ENCODE data around the gene WNK2. TPM values are rescaled to one million over a fixed set of nuclear protein-coding genes. Genes with fewer than 3 reads are reported as not detected.

The WNK2 gene
- polyA plus RNA-seq, 2 of the 4 experiments (the other 2 are of a cell fraction), result 2.1 to 6.7 TPM

DNA sequence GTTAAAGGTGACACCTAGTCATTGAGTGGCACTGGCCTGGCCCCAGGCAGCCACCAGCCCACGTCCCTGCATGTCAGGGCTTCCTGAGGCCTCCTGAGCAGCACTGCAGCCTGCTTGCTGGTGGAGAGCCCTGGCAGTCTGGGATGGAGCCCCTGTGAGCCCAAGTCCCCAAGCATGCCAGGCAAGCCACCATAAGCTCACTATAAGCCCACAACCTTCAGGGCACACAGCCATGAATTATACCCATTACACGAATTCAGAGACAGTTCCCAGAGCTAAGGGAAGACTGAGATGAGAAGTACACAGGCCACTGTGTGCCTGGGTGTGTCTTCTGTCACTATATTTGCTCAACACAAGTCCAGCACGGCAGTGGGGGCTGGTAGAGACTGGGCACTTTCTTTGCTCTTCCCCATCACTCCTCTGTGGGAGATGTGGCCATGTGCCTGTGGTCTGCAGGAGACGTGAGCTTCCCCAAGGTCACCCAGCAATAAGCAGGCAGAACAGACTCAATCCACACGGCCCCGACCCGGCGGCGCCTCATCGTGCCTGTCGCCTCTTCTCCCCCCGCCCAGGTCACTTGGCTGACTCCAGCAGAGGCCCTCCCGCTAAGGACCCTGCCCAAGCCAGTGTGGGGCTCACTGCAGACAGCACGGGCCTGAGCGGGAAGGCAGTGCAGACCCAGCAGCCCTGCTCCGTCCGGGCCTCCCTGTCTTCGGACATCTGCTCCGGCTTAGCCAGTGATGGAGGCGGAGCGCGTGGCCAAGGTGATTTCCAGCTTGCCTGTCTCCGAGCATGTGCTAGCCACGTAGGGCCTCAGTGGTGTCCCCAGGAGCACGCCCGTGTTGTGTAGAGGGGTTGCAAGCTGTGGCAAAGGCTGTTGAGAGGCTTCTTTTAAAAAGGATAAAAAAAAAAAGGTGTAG lies 114.8 kb downstream of the WNK2 start:
- H3K4me3 ChIP-seq, result no peak overlapping the region
- TF ChIP-seq HEYL (CRISPR knock-in tag; IDR thresholded peaks at IDR 0.05), result no peak
- TF ChIP-seq EHF (CRISPR knock-in tag; IDR thresholded peaks at IDR 0.05), result no peak
- no peak for TF ChIP-seq SREBF2 (IDR thresholded peaks at IDR 0.05)
- TF ChIP-seq MAZ (IDR thresholded peaks at IDR 0.05; ENCODE audit: borderline replicate concordance, low read depth, low read length), result no peak
- TF ChIP-seq ESRRA (IDR thresholded peaks at IDR 0.05; ENCODE audit: borderline replicate concordance, low read length), result no peak
- TF ChIP-seq, protein P1, sequence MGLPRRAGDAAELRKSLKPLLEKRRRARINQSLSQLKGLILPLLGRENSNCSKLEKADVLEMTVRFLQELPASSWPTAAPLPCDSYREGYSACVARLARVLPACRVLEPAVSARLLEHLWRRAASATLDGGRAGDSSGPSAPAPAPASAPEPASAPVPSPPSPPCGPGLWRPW (IDR thresholded peaks at IDR 0.05), result no peak
- TF ChIP-seq EP300 (IDR thresholded peaks at IDR 0.05), result no peak
- no peak for TF ChIP-seq CHD4 (IDR thresholded peaks at IDR 0.05; ENCODE audit: borderline replicate concordance)
- TF ChIP-seq EHMT2 (IDR thresholded peaks at IDR 0.05; ENCODE audit: low read depth), result no peak
- no peak for TF ChIP-seq ZFP36 (IDR thresholded peaks at IDR 0.05; ENCODE audit: borderline replicate concordance, partially characterized antibody)
- TF ChIP-seq, protein P2, sequence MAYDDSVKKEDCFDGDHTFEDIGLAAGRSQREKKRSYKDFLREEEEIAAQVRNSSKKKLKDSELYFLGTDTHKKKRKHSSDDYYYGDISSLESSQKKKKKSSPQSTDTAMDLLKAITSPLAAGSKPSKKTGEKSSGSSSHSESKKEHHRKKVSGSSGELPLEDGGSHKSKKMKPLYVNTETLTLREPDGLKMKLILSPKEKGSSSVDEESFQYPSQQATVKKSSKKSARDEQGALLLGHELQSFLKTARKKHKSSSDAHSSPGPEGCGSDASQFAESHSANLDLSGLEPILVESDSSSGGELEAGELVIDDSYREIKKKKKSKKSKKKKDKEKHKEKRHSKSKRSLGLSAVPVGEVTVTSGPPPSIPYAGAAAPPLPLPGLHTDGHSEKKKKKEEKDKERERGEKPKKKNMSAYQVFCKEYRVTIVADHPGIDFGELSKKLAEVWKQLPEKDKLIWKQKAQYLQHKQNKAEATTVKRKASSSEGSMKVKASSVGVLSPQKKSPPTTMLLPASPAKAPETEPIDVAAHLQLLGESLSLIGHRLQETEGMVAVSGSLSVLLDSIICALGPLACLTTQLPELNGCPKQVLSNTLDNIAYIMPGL (CRISPR knock-in tag; IDR thresholded peaks at IDR 0.05; ENCODE audit: borderline replicate concordance), result no peak
- TF ChIP-seq BHLHE40 (IDR thresholded peaks at IDR 0.05; ENCODE audit: low read depth, low read length), result no peak
- no peak for TF ChIP-seq CEBPB (IDR thresholded peaks at IDR 0.05)
- no peak for TF ChIP-seq CBX2 (IDR thresholded peaks at IDR 0.05; ENCODE audit: borderline replicate concordance, low read depth)
- 83% methylated on average over 19 of the region's 26 CpGs for WGBS (ENCODE audit: missing lambda C conversion rate)
- DNase-seq (ENCODE audit: low read depth in 1 of 2, low spot score in 1 of 2) (no peak), FAIRE-seq (no peak), ATAC-seq (no peak)
- ChIA-PET CTCF (interaction anchor here (0.6 to 2.2 kb wide), 9 partner anchors 13 to 296 kb away, joined by 3 to 9 read pairs (median 5); no protein-coding TSS in a partner anchor), POLR2A (no interaction called here)
- H3K4me2 ChIP-seq, result no peak overlapping the region
- H3K9me3 ChIP-seq, result no peaks in the 10 kb centered on the region
- H3K4me1 ChIP-seq, result peaks cover 4% of the 10 kb centered on the region; the same call in 1 of the 3 replicates
- H3K27ac ChIP-seq, result no peak overlapping the region

DNA sequence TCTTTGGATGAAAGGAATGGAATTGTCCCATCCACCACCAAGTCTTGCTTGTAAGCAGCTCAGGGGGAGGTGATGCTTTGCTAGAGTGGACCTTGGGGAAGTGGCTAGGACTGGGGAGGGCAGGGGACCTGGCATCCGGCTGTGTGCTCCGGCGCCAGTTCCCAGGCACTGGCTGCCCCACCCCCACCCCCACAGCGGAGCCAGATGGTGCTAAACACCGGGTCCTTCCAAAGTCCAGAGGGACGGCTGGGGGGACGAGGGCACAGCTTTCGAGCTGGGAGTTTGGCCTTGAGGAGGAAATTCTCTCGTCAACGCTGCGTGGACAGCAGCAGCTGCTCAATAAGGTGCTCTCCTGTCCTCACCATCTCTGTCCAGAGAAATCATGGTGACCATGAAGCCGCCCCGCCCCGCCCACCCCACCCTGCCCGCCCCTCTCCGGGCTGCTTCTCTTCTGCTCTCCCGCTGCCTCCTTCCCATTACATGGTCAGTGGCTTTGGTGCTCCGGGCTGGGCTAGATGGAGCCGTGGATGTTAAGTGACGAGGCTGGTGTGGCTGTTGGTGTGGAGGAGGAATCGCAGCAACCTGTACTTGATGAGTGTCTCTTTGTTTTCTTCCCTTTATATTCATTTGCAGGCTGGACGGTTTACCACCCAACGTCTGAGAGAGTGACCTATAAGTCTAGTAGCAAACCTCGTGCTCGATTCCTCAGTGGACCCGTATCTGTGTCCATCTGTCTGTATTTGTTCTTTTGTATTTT lies 115.7 kb downstream of the WNK2 start:
- WGBS (ENCODE audit: missing lambda C conversion rate), result 88% methylated on average over 20 of the region's 26 CpGs
- H3K27ac ChIP-seq, result no peak overlapping the region
- ATAC-seq (no peak), FAIRE-seq (no peak), DNase-seq (ENCODE audit: low read depth in 1 of 2, low spot score in 1 of 2) (no peak)
- CTCF ChIA-PET, result interaction anchor here (0.8 to 2.2 kb wide), 5 partner anchors 12 to 296 kb away, joined by 3 to 6 read pairs (median 5); no protein-coding TSS in a partner anchor
- no peak overlapping the region for H3K4me2 ChIP-seq
- no peaks in the 10 kb centered on the region for H3K9me3 ChIP-seq
- peaks cover 4% of the 10 kb centered on the region; the same call in 1 of the 3 replicates for H3K4me1 ChIP-seq
- POLR2A ChIA-PET, result no interaction called here
- no peak overlapping the region for H3K4me3 ChIP-seq
- TF ChIP-seq, protein P3, sequence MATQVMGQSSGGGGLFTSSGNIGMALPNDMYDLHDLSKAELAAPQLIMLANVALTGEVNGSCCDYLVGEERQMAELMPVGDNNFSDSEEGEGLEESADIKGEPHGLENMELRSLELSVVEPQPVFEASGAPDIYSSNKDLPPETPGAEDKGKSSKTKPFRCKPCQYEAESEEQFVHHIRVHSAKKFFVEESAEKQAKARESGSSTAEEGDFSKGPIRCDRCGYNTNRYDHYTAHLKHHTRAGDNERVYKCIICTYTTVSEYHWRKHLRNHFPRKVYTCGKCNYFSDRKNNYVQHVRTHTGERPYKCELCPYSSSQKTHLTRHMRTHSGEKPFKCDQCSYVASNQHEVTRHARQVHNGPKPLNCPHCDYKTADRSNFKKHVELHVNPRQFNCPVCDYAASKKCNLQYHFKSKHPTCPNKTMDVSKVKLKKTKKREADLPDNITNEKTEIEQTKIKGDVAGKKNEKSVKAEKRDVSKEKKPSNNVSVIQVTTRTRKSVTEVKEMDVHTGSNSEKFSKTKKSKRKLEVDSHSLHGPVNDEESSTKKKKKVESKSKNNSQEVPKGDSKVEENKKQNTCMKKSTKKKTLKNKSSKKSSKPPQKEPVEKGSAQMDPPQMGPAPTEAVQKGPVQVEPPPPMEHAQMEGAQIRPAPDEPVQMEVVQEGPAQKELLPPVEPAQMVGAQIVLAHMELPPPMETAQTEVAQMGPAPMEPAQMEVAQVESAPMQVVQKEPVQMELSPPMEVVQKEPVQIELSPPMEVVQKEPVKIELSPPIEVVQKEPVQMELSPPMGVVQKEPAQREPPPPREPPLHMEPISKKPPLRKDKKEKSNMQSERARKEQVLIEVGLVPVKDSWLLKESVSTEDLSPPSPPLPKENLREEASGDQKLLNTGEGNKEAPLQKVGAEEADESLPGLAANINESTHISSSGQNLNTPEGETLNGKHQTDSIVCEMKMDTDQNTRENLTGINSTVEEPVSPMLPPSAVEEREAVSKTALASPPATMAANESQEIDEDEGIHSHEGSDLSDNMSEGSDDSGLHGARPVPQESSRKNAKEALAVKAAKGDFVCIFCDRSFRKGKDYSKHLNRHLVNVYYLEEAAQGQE (IDR thresholded peaks at IDR 0.05), result no peak
- TF ChIP-seq NPAS2 (CRISPR knock-in tag; IDR thresholded peaks at IDR 0.05; ENCODE audit: borderline replicate concordance) (no peak), FOXS1 (CRISPR knock-in tag; IDR thresholded peaks at IDR 0.05) (no peak), TP53 (CRISPR knock-in tag; IDR thresholded peaks at IDR 0.05) (no peak), CBX2 (IDR thresholded peaks at IDR 0.05; ENCODE audit: borderline replicate concordance, low read depth) (no peak), ZC3H11A (IDR thresholded peaks at IDR 0.05) (no peak), RFX5 (IDR thresholded peaks at IDR 0.05) (no peak), HOXB5 (CRISPR knock-in tag; IDR thresholded peaks at IDR 0.05) (no peak), SREBF2 (IDR thresholded peaks at IDR 0.05) (no peak), ZNF302 (CRISPR knock-in tag; IDR thresholded peaks at IDR 0.05) (no peak)
- TF ChIP-seq, protein P4, sequence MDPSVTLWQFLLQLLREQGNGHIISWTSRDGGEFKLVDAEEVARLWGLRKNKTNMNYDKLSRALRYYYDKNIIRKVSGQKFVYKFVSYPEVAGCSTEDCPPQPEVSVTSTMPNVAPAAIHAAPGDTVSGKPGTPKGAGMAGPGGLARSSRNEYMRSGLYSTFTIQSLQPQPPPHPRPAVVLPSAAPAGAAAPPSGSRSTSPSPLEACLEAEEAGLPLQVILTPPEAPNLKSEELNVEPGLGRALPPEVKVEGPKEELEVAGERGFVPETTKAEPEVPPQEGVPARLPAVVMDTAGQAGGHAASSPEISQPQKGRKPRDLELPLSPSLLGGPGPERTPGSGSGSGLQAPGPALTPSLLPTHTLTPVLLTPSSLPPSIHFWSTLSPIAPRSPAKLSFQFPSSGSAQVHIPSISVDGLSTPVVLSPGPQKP (IDR thresholded peaks at IDR 0.05; ENCODE audit: low read depth, low read length), result no peak
- TF ChIP-seq, protein P5, sequence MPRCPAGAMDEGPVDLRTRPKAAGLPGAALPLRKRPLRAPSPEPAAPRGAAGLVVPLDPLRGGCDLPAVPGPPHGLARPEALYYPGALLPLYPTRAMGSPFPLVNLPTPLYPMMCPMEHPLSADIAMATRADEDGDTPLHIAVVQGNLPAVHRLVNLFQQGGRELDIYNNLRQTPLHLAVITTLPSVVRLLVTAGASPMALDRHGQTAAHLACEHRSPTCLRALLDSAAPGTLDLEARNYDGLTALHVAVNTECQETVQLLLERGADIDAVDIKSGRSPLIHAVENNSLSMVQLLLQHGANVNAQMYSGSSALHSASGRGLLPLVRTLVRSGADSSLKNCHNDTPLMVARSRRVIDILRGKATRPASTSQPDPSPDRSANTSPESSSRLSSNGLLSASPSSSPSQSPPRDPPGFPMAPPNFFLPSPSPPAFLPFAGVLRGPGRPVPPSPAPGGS (IDR thresholded peaks at IDR 0.05), result no peak
- TF ChIP-seq, protein P6, sequence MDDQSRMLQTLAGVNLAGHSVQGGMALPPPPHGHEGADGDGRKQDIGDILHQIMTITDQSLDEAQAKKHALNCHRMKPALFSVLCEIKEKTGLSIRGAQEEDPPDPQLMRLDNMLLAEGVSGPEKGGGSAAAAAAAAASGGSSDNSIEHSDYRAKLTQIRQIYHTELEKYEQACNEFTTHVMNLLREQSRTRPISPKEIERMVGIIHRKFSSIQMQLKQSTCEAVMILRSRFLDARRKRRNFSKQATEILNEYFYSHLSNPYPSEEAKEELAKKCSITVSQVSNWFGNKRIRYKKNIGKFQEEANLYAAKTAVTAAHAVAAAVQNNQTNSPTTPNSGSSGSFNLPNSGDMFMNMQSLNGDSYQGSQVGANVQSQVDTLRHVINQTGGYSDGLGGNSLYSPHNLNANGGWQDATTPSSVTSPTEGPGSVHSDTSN (IDR thresholded peaks at IDR 0.05), result no peak
